GM10266 (cell line): Measurements from ENCODE around the gene ADRA1B.

Experiments
- DNase-seq: peaks from one replicate; pipeline ENCODE4 v3.0.0; 2012; ENCODE audit errors: extremely low spot score
- CTCF ChIP-seq: IDR thresholded peaks from 2 replicates; pipeline ENCODE4 v1.5.1; 2012; ENCODE audit warnings: mild to moderate bottlenecking, low read depth; ENCODE audit not compliant: control insufficient read depth, insufficient read depth; ENCODE audit errors: missing control alignments

Gene ADRA1B

GRCh38 chr5:159915904-159916840 lies at the start of gene ADRA1B:
Gene ADRA1B, plus strand, starts transcription at chr5:159916482. Its CDS starts 424 bp downstream, at chr5:159916906.
- peak; percentile 80 for DNase-seq

GRCh38 chr5:159873680-159874079 lies 42.6 kb upstream of the ADRA1B start:
- no peak for TF ChIP-seq CTCF
- no peak for DNase-seq

More at GRCh38 chr5:159915904-159916840, at the start of gene ADRA1B:
- peak; percentile 64 for TF ChIP-seq CTCF

GRCh38 chr5:159874263-159874662 lies 42.0 kb upstream of the ADRA1B start:
- TF ChIP-seq CTCF, result no peak
- DNase-seq, result no peak

- no peak for TF ChIP-seq CTCF
- DNase-seq, result no peak
These were observed 39.3 kb upstream of the ADRA1B start for GRCh38 chr5:159877016-159877415.

- no peak for TF ChIP-seq CTCF
- DNase-seq, result no peak
These were observed 38.3 kb upstream of the ADRA1B start for GRCh38 chr5:159877894-159878448.

GRCh38 chr5:159878988-159879471 lies 37.3 kb upstream of the ADRA1B start:
- no peak for DNase-seq

More at GRCh38 chr5:159878988-159879471, 37.3 kb upstream of the ADRA1B start:
- no peak for TF ChIP-seq CTCF
